ENCODE measurements around the gene WIPF1.
A peak's percentile ranks its signal among the peaks of the same experiment; 100 is the strongest.

Gene WIPF1

GRCh38 chr2:174605687-174606086, 8.1 kb upstream of the WIPF1 start:
- no peak overlapping the region for H3K4me3 ChIP-seq (ENCODE audit: control insufficient read depth, low read depth, low read length)
- DNase-seq (ENCODE audit: low read depth) = no peak
- TF ChIP-seq CTCF (IDR thresholded peaks at IDR 0.05; ENCODE audit: control insufficient read depth, insufficient read depth, low read depth, low read length, missing control alignments) = peak; percentile 57

GRCh38 chr2:174603280-174603679, 5.7 kb upstream of the WIPF1 start:
- peak; percentile 63 for DNase-seq (ENCODE audit: low read depth)
- TF ChIP-seq CTCF (IDR thresholded peaks at IDR 0.05; ENCODE audit: control insufficient read depth, insufficient read depth, low read depth, low read length, missing control alignments) = peak; percentile 55
- H3K4me3 ChIP-seq (ENCODE audit: control insufficient read depth, low read depth, low read length) = no peak overlapping the region

- no peak for DNase-seq (ENCODE audit: low read depth)
- TF ChIP-seq CTCF (IDR thresholded peaks at IDR 0.05; ENCODE audit: control insufficient read depth, insufficient read depth, low read depth, low read length, missing control alignments) = no peak
- no peak overlapping the region for H3K4me3 ChIP-seq (ENCODE audit: control insufficient read depth, low read depth, low read length)
Observed at GRCh38 chr2:174602745-174603144, 5.1 kb upstream of the WIPF1 start.

GRCh38 chr2:174600349-174600748, 2.7 kb upstream of the WIPF1 start:
- no peak for DNase-seq (ENCODE audit: low read depth)
- no peak overlapping the region for H3K4me3 ChIP-seq (ENCODE audit: control insufficient read depth, low read depth, low read length)
- TF ChIP-seq CTCF (IDR thresholded peaks at IDR 0.05; ENCODE audit: control insufficient read depth, insufficient read depth, low read depth, low read length, missing control alignments) = no peak

- no peak for DNase-seq (ENCODE audit: low read depth)
- H3K4me3 ChIP-seq (ENCODE audit: control insufficient read depth, low read depth, low read length) = no peak overlapping the region
- no peak for TF ChIP-seq CTCF (IDR thresholded peaks at IDR 0.05; ENCODE audit: control insufficient read depth, insufficient read depth, low read depth, low read length, missing control alignments)
Observed at GRCh38 chr2:174599310-174599921, 1.8 kb upstream of the WIPF1 start.

- no peak overlapping the region for H3K4me3 ChIP-seq (ENCODE audit: control insufficient read depth, low read depth, low read length)
- TF ChIP-seq CTCF (IDR thresholded peaks at IDR 0.05; ENCODE audit: control insufficient read depth, insufficient read depth, low read depth, low read length, missing control alignments) = no peak
Observed at GRCh38 chr2:174597009-174597344, 627 bp downstream of the WIPF1 start.

More at GRCh38 chr2:174597009-174597344, 627 bp downstream of the WIPF1 start:
- DNase-seq (ENCODE audit: low read depth) = no peak

Measured in AG09309 (cell line).